GM18873 (cell line): Measurements from ENCODE around the gene ASB12.

ENCODE experiments used
- ATAC-seq: cut with Tn5 transposase; IDR thresholded peaks from one replicate; pipeline ENCODE4 v1.9.1; 2021; ENCODE audit warnings: mild to moderate bottlenecking, moderate library complexity, moderate number of reproducible peaks; ENCODE audit not compliant: unreplicated experiment, low FRiP score

ASB12 gene

DNA sequence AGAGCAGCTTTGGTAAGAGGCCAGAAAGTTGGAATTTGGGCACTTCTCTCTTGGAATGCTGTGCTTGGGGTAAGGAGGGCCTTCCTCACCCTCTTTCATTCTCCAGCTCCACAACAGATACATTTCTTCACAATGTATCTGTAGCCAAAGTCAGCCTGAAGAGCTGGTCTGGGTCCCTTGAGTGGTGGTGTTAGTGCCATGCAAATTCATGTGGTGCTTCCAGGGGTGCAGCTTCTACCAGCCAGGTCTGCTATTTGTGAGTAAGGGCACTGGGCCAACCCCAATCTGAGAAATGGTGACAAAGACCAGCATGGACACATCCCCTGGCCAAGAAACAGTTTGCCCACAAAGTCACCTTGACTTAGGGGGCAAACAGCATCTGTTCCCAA lies 42.7 kb downstream of the ASB12 start:
- no peak for ATAC-seq

DNA sequence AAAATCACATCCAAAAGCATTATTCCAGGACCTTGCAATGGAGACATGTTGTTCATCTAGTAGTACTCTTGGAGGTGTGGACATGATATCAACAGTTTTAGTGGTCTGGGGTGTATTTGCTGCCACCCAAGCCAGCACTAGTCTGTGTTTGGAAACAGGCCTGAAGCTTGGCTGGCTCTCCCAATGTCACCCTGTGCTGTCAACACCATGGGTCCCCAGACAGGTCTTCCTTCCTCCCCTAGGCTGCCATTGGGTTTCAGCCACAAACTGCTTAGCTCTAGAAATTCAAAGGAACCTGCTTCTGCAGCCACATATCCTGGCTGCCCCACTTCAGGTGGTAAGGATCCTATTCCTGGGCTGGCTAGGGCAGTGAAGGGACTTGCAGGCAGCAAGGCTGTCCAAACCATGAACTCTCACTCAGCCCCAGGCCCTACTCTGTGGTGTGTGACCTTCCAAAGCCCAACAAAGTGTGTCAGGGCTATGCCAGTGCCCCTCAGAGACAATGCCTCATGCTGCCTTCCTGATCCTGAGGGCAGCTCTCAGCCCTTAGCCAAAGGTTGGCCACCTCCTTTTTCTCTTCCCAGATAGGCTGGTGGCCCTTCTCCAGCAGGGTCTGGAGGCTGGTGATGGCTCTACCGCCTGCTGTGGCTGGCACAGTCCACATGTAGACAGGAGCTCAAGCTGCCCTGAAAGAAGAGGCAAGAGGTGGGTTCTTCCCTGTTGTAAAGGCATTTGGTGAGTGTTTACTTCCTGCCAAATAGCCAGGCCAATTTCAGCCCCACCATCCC lies 43.2 kb downstream of the ASB12 start:
- no peak for ATAC-seq

DNA sequence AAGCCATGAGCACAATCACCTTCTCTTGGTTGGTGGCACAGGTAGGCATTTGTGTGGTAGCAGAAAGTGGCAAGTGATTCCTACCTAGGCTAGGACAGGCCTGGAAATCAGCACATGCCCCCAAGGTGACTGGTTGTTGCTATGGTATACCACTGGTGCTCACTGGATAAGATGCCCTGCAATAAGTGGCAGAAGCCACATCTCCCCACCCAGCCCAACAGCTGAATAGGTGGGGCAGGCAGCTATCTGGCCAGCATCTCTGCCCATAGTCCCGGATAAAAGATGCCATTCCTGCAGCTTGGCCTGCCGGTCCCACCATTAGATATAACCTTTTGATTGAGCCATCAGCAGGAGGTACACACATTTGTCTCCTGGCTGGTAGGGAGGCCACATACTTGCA lies 46.0 kb downstream of the ASB12 start:
- no peak for ATAC-seq

GRCh38 chrX:64182208-64182607 lies 48.2 kb downstream of the ASB12 start:
- ATAC-seq: no peak

DNA sequence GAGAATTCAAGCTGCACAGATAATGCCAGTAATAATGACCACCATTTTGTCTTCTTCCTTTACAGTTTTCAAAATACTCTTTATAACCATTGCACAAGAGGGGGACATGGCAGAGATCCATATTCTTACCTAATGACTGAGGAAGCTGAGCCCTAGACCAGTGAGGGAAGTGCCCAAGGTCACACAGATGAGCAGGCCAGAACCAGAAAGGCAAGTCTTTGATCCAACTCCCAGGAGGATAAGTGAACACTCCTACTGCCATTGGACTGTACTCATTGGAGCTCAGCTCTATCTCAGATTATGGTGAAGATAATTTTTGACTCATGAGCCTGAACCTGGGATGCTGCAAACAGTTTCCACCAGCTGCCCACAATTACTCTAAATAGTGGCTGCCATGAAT lies 53.5 kb downstream of the ASB12 start:
- no peak for ATAC-seq
